ENCODE measurements around the gene RBM4.
"Not testable (repeated sequence)": the region's sequence is repeated elsewhere in the genome, so short reads cannot be mapped to it uniquely, and the experiment has no call there.

RBM4 gene, protein sequence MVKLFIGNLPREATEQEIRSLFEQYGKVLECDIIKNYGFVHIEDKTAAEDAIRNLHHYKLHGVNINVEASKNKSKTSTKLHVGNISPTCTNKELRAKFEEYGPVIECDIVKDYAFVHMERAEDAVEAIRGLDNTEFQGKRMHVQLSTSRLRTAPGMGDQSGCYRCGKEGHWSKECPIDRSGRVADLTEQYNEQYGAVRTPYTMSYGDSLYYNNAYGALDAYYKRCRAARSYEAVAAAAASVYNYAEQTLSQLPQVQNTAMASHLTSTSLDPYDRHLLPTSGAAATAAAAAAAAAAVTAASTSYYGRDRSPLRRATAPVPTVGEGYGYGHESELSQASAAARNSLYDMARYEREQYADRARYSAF

DNA sequence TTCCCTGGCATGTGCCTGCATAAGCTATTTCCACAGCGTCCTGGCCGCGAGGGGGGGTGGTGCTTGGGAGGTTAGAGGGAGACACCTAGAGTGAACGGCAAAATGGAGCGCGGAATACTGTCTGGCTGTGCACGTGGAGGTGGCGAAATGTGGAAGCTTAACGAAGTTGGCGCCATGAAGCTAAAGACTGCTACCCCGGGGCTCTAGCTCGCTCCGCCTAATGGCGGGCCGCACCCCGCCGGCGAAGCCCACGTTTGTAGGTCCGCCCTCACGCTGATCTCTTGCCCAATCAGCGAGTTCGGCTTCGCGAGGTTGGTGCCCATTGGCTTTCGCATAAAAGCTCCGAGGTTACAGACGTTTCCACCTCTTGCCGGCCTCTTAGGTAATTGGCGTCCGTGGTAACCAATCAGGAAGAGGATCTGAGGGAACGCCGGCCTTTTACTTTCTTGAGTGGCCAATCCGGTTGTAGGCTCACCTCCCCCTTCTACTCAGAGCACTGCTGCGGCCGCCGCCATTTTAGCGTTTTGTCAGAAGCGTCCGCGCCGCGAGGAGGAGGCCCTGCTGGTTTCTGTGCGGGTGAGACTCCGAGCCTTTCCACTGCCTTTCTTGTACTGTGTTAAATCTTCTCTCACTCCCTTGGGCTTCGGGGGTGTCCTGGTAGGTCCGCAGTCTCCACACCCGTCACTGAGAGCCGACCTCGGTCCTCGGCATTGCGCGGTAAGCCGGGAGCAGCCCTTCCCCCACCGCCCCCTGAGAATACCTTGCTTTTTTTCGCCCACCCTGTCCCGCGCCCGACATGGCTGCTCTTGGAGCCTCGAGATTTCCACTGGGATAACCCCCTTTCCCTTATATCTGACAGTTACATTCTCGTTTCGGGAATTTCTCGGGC is at the start of gene RBM4:
TSS of gene RBM4 (plus strand) at position 527 of the 889 bp plus-strand sequence. CDS start 1,009 bp downstream, outside the sequence.
- peak; percentile 98 for DNase-seq (ENCODE audit: low spot score)

DNA sequence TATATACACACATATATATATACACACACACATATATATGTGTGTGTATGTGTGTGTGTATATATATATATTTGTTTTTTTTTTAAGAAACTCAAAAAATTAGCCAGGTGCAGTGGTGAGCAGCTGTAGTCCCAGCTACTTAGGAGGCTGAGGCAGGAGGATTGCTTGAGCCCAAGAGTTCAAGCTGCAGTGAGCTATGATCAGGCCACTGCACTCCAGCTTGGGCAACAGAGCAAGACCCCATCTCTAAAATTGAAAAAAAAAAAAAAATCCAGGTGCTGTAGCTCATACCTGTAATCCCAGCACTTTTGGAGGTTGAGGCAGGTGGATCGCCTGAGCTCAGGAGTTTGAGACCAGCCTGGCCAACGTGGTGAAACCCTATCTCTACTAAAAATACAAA is 49.2 kb upstream of the RBM4 start:
- not testable (repeated sequence) for DNase-seq (ENCODE audit: low spot score)

DNA sequence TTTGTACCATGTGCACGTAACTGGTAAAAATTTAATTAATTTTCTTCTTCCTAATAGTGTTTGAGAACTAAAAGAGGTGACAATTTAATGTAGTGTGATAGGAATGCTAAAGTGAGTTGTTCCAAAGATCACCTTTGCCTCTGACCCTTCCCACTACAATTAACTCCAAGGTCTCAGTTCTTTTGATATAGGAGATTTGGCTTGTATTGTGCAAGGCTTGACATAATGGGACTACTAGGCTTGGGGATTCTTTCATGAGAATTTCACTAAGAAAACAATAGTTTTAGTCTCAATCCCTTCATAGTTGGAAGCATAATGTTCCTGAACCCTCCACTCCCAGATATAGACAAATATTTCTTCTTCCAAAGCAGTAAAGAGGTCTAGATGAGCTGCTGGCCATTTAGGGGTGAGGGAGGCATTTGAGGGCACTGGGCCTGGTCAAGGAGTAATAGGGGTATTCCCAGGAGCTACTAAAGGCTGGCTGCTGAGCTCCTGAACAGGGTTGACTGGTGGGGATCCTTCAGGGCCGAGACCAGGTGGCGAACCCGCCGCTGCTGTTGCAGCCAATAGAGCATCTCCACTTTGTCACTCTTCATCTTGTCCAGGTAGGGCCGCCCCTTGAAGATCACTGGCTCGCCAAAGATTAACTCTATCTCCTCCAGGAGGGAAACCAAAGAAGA is 48.4 kb upstream of the RBM4 start:
- DNase-seq (ENCODE audit: low spot score) = no peak

DNA sequence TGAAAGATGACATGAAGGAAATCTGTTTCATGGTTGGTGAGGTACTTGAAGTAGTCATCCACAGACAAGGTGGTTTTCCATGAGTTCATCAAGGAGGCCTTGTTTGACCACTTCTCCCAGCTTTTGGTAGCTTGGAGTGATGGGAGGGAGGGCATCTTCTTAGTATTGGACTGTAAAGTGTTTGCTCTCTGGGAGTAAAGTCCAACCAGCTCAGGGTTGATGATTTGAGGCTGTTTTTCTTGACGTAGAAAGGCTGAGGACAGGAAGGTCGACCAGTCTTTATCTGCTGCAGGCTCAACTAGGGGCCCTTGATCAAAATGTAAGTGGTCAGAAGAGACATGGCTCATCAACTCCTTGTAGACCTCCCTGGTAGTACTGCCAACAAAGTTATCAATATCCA is 47.3 kb upstream of the RBM4 start:
- no peak for DNase-seq (ENCODE audit: low spot score)

DNA sequence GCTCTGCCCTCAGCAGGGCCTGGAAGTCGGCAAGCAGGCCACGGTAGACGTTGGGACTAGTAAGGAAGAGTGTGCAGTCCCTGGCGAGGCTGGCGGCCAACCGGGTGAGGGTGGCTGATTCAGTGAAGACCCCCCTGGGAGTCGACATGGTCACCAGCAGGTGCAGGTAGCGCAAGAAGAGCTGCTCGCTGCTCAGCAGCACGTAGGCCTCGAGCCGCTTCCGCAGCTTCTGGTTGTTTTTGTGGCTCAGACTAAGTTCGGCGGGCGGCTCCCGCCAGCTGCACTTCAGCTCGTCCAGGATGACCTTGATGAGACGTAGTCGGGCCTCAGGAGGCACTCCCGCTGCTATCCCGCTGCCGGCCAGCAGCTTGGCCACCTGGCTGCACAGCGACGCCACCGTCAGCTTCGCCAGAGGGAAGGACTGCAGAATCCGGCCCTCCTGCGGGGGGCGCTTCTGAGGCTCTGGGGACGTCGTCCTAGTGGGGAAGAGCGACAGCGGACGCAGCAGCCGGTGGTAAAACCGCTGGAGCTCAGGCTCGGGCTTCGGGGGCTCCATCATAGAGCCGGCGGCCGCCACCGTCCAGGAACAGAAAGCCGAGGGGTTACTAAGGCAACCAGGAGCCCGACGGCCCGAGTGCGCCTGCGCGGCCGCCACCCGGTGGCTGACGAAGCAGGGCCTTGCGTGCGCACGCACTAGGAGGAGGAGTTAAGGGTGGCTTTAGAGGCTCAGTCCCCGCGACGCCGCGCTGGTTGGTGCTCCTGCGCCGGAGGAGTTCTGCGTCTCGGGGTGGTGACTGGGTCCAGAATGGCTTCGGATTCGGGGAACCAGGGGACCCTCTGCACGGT is 45.8 kb upstream of the RBM4 start, which contains the start of the genes CCDC87 and CCS:
TSS of gene CCDC87 (minus strand) at position 607 of the 846 bp plus-strand sequence. CDS start at position 559, 48 bp downstream.
TSS of gene CCS (plus strand) at position 729 of the 846 bp plus-strand sequence. CDS start at position 806, 77 bp downstream.
- DNase-seq (ENCODE audit: low spot score) = peak; percentile 98

DNA sequence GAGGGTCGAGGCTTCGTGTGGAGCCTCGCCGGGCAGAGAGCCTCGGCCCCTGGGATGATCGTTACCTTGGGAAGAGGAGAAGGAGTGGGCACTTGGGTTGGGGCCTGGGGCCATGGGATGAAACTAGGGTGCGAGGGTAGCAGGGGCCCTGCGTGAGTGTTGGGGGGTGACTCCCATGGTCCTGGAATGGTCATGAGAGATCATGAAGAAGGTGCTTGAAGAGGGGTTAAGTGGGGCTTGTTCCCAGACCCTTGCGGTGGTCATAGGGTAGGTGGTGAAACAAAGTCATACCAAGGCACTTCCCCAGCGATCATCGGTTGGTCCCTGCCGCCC is 45.2 kb upstream of the RBM4 start:
- DNase-seq (ENCODE audit: low spot score) = no peak

DNA sequence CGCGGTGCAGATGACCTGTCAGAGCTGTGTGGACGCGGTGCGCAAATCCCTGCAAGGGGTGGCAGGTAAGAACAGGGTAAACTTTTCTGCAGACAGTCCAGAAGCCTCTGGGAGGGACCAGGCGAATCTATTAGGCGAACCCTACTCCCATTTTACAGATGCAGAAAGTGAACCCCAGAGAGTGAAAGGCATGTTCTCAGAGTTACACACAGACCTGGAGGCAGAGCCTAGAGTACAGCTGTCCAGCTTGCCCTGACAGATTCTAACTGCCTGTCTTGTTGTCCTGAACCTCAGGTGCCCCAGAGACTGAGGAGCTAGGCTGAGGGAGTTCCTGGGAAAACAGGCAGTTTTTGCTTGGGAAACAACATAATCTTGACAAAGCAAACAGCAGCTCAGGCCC is 44.9 kb upstream of the RBM4 start:
- DNase-seq (ENCODE audit: low spot score) = no peak

DNA sequence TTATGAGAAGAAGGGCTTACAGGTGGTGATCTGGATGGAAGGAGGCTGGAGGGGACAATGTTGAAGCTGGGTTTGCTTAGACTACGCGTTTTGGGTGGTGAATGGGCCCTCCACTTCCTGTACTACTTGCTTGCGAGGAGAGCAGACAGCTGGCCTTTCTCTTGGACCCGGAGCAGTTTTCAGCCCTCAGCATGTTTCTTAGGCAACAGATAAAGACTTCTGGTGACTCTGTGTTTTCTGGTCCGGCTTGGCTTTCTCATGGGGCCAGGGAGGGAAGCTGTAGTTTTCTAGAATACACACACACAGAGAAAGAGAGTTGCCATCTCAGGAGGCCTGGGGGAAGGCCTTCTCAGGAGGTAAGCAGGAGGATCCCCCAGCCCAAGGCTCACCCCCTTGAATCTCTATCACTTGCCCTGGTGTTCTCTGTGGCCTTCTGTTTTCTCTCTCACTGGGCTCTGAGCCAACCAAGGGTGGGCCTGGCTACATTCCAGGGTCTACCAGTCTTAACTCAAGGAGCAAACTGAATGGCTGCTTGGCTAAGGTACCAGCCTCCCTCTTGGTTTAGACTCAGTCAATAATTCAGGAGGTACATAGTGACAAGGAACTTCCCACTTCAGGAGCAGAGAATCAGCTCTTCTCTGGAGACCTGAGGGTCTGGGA is 43.1 kb upstream of the RBM4 start:
- DNase-seq (ENCODE audit: low spot score) = no peak

DNA sequence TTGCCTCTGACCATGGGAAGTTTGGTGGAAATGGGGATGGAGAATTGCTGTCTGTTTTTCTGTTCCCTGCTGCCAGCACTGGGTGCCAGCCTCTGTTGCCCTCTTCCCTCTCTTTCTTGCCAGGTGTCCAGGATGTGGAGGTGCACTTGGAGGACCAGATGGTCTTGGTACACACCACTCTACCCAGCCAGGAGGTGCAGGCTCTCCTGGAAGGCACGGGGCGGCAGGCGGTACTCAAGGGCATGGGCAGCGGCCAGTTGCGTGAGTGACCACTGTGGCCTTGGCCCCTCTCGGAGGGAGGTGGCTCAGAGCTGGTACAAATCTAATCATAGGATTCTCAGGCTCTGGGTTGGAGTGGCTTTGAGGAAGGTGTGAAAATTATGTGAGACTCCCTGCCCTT is 39.5 kb upstream of the RBM4 start:
- DNase-seq (ENCODE audit: low spot score) = no peak

DNA sequence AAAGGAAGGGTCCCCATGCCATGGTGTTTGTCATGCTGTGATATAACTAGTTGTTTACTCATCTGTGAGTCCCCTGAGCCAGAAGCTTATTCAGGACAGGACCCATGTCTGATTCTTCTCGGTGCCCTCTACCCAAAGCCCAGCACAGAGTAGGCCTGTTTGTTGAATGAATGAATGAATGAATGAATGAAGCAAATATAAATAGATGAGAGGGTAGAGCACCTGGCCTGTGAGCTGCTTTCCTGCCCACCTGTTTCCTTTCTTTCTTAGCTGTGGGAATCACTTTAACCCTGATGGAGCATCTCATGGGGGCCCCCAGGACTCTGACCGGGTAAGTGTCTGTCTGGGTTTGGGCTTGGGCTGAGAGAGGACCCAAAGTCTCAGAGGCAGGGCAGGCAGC is 38.3 kb upstream of the RBM4 start:
- no peak for DNase-seq (ENCODE audit: low spot score)

DNA sequence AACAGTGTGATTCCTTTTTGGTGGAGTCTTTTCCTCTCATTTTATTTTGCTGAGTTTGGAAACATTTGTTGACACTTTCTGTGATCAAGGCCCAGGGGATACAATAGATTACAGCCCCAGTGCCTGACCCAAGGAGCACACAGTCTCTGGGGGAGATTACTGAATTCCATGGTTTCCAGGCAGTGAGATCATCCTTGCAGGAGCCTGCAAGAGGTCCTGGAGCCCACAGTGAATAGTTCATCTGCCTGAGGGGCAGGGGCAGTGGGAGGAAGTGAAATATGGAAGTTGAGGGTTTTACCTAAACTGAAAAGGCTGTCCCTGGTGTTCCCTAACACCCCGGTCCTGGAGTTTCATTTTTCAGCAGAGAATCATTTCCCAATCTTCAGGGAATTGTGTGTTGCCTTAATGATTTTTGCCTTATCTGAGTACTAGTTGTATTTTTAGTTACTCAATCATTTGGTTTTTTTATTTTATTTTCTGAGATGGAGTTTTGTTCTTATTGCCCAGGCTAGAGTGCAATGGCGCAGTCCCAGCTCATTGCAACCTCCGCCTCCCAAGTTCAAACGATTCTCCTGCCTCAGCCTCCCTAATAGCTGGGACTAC is 37.8 kb upstream of the RBM4 start:
- DNase-seq (ENCODE audit: low spot score) = no peak

DNA sequence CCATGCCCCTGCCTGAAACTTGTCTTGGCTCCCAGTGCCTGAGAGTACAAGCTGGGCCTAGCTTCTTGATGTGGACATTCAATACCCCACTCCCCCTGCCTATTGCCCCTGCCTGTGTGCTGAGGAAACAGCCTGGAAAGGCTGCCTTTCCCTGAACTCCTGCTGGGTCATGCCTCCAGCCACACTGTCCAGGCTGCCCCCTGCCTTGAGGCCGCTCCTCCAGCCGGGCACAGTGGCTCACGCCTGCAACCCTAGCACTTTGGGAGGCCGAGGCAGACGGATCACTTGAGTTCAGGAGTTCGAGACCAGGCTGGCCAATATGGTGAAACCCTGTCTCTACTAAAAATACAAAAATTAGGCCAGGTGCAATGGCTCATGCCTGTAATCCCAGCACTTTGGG is 35.4 kb upstream of the RBM4 start:
- DNase-seq (ENCODE audit: low spot score) = no peak

DNA sequence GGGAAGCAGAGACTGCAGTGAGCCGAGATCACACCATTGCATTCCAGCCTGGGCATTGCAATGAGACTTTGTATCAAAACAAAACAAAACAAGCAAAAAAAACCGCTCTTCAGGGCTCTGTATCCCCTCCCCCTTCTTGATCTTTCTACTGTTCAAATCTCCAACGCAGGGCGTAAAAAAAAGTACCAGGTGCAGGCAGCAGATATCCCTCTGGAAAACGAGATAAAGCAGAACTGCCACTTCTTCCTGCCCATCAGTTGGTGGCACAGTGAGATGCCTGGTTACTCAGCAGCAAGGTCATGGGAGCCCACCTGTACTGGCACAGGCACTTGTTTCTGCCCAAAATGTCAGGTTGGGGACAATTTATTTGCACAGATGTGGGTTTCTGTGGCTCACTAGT is 34.3 kb upstream of the RBM4 start:
- DNase-seq (ENCODE audit: low spot score) = no peak

DNA sequence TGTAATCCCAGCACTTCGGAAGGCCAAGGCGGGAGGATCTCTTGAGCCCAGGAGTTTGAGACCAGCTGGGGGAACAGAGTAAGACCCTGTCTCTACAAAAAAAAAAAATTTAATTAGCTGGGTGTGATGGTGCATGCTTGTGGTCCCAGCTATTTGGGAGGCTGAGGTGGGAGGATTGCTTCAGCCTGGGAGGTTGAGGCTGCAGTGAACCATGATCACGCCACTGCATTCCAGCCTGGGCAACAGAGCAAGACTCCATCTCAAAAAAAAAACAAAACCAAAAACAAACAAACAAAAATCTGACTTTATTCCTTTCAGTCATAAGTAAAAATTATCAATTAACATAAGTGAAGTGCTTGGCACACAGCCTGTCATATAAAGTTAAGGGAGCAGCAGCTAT is 31.9 kb upstream of the RBM4 start:
- DNase-seq (ENCODE audit: low spot score) = not testable (repeated sequence)

DNA sequence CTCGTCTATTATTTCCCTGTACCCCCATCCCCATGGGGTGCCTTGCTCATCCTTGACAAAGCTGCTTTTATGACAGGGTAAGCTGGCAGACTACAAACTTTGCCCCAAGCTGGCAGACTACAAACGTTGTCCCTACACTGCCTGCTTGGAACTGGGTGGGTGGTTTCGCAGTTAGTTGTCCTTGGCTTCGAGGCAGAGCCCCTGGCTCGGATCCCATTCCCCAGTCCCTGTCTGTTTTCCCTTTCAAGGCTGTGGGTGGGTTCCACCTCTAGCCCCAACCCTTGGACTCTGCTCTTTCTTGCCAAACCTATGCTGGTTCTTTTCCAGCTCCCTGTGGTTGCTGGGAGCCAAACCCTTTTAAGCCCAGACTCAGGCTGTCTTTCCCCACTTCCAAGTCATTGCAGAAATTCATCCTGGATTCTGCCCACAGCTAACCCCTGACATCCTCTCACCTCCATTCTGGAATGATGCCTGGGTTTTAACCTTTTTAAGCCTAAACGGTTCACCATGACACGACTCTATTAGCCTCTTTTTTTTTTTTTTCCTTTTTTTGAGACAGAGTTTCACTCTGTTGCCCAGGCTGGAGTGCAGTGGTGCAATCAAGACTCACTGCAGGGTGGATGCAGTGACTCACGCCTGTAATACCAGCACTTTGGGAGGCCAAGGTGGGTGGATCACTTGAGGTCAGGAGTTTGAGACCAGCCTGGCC is 31.2 kb upstream of the RBM4 start:
- DNase-seq (ENCODE audit: low spot score) = no peak

DNA sequence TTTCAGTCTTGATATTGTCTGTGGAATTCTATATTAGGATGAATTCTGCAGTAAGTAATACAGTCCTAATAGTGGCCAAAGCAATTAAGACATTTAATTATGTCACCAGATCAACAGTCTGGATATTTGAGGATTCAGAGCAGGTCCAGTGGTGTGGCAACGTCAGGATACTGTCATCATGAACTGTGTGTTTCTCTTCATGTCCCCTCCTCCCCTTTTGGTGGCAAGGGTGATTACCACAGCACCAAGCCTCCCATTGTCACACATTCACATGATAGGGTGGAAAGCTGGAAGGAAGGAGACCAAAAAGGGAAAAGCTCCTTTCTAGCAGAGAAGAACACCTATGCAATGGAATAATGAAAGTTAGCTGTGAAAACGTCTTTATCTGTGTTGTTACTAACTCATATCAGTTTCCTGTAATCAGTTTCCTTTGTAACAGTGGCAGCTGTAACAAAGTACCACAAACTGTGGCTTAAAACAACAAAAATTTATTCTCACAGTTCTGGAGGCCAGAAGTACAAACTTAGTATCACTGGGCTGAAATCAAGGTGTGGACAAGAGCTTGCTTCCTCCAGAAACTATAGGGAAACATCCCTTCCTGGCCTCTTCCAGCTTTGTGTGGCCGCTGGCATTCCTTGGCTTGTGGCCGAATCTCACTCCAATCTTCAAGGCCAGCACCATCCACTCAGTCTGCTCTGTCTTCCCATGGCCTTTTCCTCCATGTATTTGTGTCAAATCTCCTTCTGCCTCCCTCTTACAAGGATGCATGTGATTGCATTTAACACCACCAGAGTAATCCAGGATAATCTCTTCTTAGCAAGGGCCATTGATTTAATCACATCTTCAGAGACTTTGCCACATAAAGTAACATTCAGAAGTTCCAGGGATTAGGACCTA is 28.5 kb upstream of the RBM4 start:
- no peak for DNase-seq (ENCODE audit: low spot score)

DNA sequence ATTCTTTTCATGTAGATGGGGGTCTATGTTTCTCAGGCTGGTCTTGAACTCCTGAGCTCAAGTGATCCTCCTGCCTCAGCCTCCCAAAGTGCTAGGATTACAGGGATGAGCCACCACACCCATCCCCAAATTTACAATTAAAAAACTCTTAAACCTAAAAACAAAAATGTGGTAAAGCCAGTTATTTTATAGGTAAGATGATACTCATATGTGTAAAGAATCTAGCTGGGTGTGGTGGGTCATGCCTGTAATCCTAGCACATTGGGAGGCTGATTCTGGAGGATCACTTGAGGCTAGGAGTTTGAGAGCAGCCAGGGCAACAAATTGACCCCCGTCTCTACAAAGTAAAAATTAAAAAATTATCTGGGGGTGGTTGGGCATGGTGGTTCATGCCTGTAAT is 26.0 kb upstream of the RBM4 start:
- no peak for DNase-seq (ENCODE audit: low spot score)

DNA sequence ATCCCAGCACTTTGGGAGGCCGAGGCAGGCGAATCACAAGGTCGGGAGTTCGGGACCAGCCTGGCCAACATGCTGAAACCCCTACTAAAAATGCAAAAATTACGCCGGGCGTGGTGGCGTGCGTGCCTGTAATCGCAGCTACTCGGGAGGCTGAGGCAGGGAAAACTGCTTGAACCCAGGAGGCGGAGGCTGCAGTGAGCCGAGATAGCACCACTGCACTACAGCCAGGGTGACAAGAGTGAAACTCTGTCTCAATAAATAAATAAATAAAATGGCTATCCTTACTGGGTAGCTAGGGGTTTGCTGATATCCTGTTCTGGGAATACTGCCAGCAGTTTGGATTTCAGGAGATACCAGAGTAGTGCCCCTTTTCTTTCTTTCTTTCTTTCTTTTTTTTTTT is 24.4 kb upstream of the RBM4 start:
- DNase-seq (ENCODE audit: low spot score) = no peak

All from ecto neural progenitor cell (in vitro differentiated cells).